H9 (cell line): Measurements from ENCODE around the gene PRKCA. TPM values are rescaled to one million over a fixed set of nuclear protein-coding genes. Genes with fewer than 3 reads are reported as not detected.
"Not testable (repeated sequence)": the region's sequence is repeated elsewhere in the genome, so short reads cannot be mapped to it uniquely, and the experiment has no call there.

Source experiments
- DNase-seq: peaks from one replicate; pipeline ENCODE4 v3.0.0-alpha.2; 2017
- H2AFZ ChIP-seq: one replicate; pipeline ENCODE4 v1.6.1; 2013; ENCODE audit warnings: mild to moderate bottlenecking, low read length, control low read depth, moderate library complexity
- H2AK5ac ChIP-seq: 2 replicates; pipeline ENCODE4 v1.6.1; 2013; ENCODE audit warnings: low read length, control low read depth, mixed read lengths; ENCODE audit not compliant: insufficient read length
- H2BK120ac ChIP-seq: one replicate; pipeline ENCODE4 v1.6.1; 2013; ENCODE audit warnings: low read depth, mild to moderate bottlenecking, low read length, control low read depth, inconsistent platforms; ENCODE audit not compliant: poor library complexity, severe bottlenecking
- H2BK12ac ChIP-seq: 2 replicates; pipeline ENCODE4 v1.6.1; 2013; ENCODE audit warnings: low read length, control low read depth, mixed read lengths, low read depth; ENCODE audit not compliant: insufficient read length
- H2BK15ac ChIP-seq: 2 replicates; pipeline ENCODE4 v1.6.1; 2013; ENCODE audit warnings: low read depth, low read length, control low read depth
- H2BK20ac ChIP-seq: one replicate; pipeline ENCODE4 v1.6.1; 2013; ENCODE audit warnings: low read depth, mild to moderate bottlenecking, low read length, control low read depth, inconsistent platforms; ENCODE audit not compliant: poor library complexity, severe bottlenecking
- H2BK5ac ChIP-seq: 2 replicates; pipeline ENCODE4 v1.6.1; 2013; ENCODE audit warnings: low read length, control low read depth, mixed read lengths; ENCODE audit not compliant: insufficient read length
- H3K14ac ChIP-seq: 2 replicates; pipeline ENCODE4 v1.6.1; 2013; ENCODE audit warnings: low read length, control low read depth; ENCODE audit not compliant: insufficient read depth
- H3K18ac ChIP-seq: 2 replicates; pipeline ENCODE4 v1.6.1; 2013; ENCODE audit warnings: low read depth, mild to moderate bottlenecking, mixed read lengths, low read length, control low read depth; ENCODE audit not compliant: insufficient read length
- H3K23ac ChIP-seq: 2 replicates; pipeline ENCODE4 v1.6.1; 2013; ENCODE audit warnings: low read length, control low read depth, mixed read lengths, low read depth; ENCODE audit not compliant: insufficient read length
- H3K23me2 ChIP-seq: 2 replicates; pipeline ENCODE4 v1.6.1; 2013; ENCODE audit warnings: low read depth, mild to moderate bottlenecking, mixed read lengths, low read length, control low read depth; ENCODE audit not compliant: insufficient read length, poor library complexity, severe bottlenecking
- H3K27ac ChIP-seq: 2 replicates; pipeline ENCODE4 v1.5.1; 2013; ENCODE audit warnings: low read length, control low read depth, mixed read lengths, low read depth; ENCODE audit not compliant: insufficient read length
- H3K27me3 ChIP-seq: 2 replicates; pipeline ENCODE4 v1.6.1; 2013; ENCODE audit warnings: low read length, control low read depth, inconsistent platforms; ENCODE audit not compliant: insufficient read depth
- H3K4ac ChIP-seq: 2 replicates; pipeline ENCODE4 v1.6.1; 2013; ENCODE audit warnings: low read depth, mild to moderate bottlenecking, control low read depth, inconsistent platforms, low read length, moderate library complexity
- H3K4me1 ChIP-seq: 2 replicates; pipeline ENCODE4 v1.6.1; 2013; ENCODE audit warnings: low read length, control low read depth, inconsistent platforms; ENCODE audit not compliant: insufficient read depth
- H3K4me2 ChIP-seq: 2 replicates; pipeline ENCODE4 v1.6.1; 2013; ENCODE audit warnings: low read length, control low read depth, mixed read lengths; ENCODE audit not compliant: insufficient read length, insufficient read depth
- H3K56ac ChIP-seq: 2 replicates; pipeline ENCODE4 v1.6.1; 2013; ENCODE audit warnings: low read depth, mild to moderate bottlenecking, mixed read lengths, low read length, control low read depth; ENCODE audit not compliant: insufficient read length
- H3K79me1 ChIP-seq: 2 replicates; pipeline ENCODE4 v1.6.1; 2013; ENCODE audit warnings: low read depth, mild to moderate bottlenecking, moderate library complexity, low read length, control low read depth, inconsistent platforms; ENCODE audit not compliant: insufficient read depth, poor library complexity, severe bottlenecking
- H3K79me2 ChIP-seq: 2 replicates; pipeline ENCODE4 v1.6.1; 2013; ENCODE audit warnings: low read length, control low read depth, inconsistent platforms; ENCODE audit not compliant: insufficient read depth
- H3K9ac ChIP-seq: 2 replicates; pipeline ENCODE4 v1.6.1; 2013; ENCODE audit warnings: low read length, control low read depth, mixed read lengths; ENCODE audit not compliant: insufficient read length; ENCODE audit errors: extremely low read depth
- H3K9me3 ChIP-seq: one replicate; pipeline ENCODE4 v1.6.1; 2013; ENCODE audit warnings: low read depth, low read length, inconsistent platforms; ENCODE audit not compliant: control insufficient read depth
- H3T11ph ChIP-seq: one replicate; pipeline ENCODE4 v1.6.1; 2013; ENCODE audit warnings: mild to moderate bottlenecking, low read length, control low read depth, inconsistent platforms
- H4K20me1 ChIP-seq: one replicate; pipeline ENCODE4 v1.6.1; 2013; ENCODE audit not compliant: control insufficient read depth, insufficient read length, insufficient read depth
- H4K5ac ChIP-seq: 2 replicates; pipeline ENCODE4 v1.6.1; 2013; ENCODE audit warnings: low read depth, mild to moderate bottlenecking, mixed read lengths, low read length, control low read depth; ENCODE audit not compliant: insufficient read length
- H4K8ac ChIP-seq: replicated peaks from 2 replicates; pipeline ENCODE4 v1.6.1; 2013; ENCODE audit warnings: low read length, control low read depth, mixed read lengths, low read depth; ENCODE audit not compliant: insufficient read length
- H4K91ac ChIP-seq: 2 replicates; pipeline ENCODE4 v1.6.1; 2013; ENCODE audit warnings: low read depth, mild to moderate bottlenecking, moderate library complexity, mixed read lengths, low read length, control low read depth; ENCODE audit not compliant: insufficient read length
- H3K27ac Mint-ChIP-seq, 3 experiments: 2 replicates in 2 of 3; 3 replicates in 1 of 3; pipeline ENCODE4 v1.8.0; 2020 to 2021; ENCODE audit warnings: mixed read lengths in 3 of 3, mild to moderate bottlenecking in 1 of 3, moderate library complexity in 1 of 3
- H3K27me3 Mint-ChIP-seq: 2 replicates; pipeline ENCODE4 v1.8.0; 2021; ENCODE audit warnings: low read depth, mild to moderate bottlenecking, moderate library complexity, mixed read lengths
- H3K36me3 Mint-ChIP-seq, 3 experiments: 2 replicates in 2 of 3; 3 replicates in 1 of 3; pipeline ENCODE4 v1.8.0; 2020 to 2021; ENCODE audit warnings: low read depth in 3 of 3, mixed read lengths in 3 of 3; ENCODE audit not compliant: insufficient read depth in 1 of 3
- H3K4me1 Mint-ChIP-seq, 2 experiments: 2 replicates each; pipeline ENCODE4 v1.8.0; 2020; ENCODE audit warnings: mixed read lengths in 2 of 2
- H3K4me3 Mint-ChIP-seq, 2 experiments: 2 replicates in 1 of 2; 3 replicates in 1 of 2; pipeline ENCODE4 v1.8.0; 2020 to 2021; ENCODE audit warnings: mild to moderate bottlenecking in 2 of 2, mixed read lengths in 2 of 2, moderate library complexity in 1 of 2
- H3K9me3 Mint-ChIP-seq, 2 experiments: 2 replicates in 1 of 2; 3 replicates in 1 of 2; pipeline ENCODE4 v1.8.0; 2020; ENCODE audit warnings: mild to moderate bottlenecking in 2 of 2, mixed read lengths in 2 of 2, moderate library complexity in 1 of 2
- CTCF ChIP-seq: fragments of 200-600 bp; sonication (generic); conservative IDR thresholded peaks from 3 replicates; pipeline ENCODE4 v1.8.0; 2021; ENCODE audit warnings: antibody characterized with exemption, mild to moderate bottlenecking
- WGBS: extraction: QIAGEN DNeasy Blood & Tissue Kit; methylation state at CpG from one replicate; pipeline ENCODE4 v1.1.7; 2013; ENCODE audit warnings: missing lambda C conversion rate, low lambda C conversion rate, mixed read lengths; ENCODE audit not compliant: insufficient read length; ENCODE audit errors: extremely low coverage; 5-methylcytosine and 5-hydroxymethylcytosine counted together
- total RNA-seq: library from RNA; stranded (reverse); gene quantifications from 2 replicates; pipeline ENCODE4 v1.2.1, GENCODE V29; 2021

The PRKCA gene
- total RNA-seq, 1 experiment from 2014 or later = 10.5 TPM

GRCh38 chr17:66477615-66478283 lies 175.3 kb downstream of the PRKCA start:
- Histone ChIP-seq H3K79me2 (no peaks in the 10 kb centered on the region), H2BK20ac (no peak overlapping the region), H3K18ac (no peak overlapping the region), H2BK5ac (no peak overlapping the region), H3K27me3 (no peaks in the 10 kb centered on the region), H4K8ac (no peak overlapping the region), H2AK5ac (no peak overlapping the region), H4K91ac (no peak overlapping the region), H3K4me1 (peaks cover 13% of the 10 kb centered on the region; the same call in 1 of the 2 replicates), H3K79me1 (no peaks in the 10 kb centered on the region), H2AFZ (no peak overlapping the region), H3K4me2 (no peak overlapping the region), H3K9me3 (no peaks in the 10 kb centered on the region), H3K23ac (no peak overlapping the region), H3T11ph (no peak overlapping the region), H4K20me1 (no peaks in the 10 kb centered on the region), H3K4ac (no peak overlapping the region), H3K14ac (no peak overlapping the region), H3K9ac (no peak overlapping the region), H2BK120ac (no peak overlapping the region), H2BK12ac (no peak overlapping the region), H3K56ac (no peak overlapping the region), H2BK15ac (no peak overlapping the region), H3K27ac (no peak overlapping the region), H3K23me2 (no peaks in the 10 kb centered on the region), H4K5ac (no peak overlapping the region)
- no peaks in the 10 kb centered on the region for H3K27me3 Mint-ChIP-seq
- peaks cover 0 to 11% (median 2%) of the 10 kb centered on the region in 3 experiments; a peak in 3 of 7 replicates for H3K36me3 Mint-ChIP-seq
- no peak overlapping the region for H3K4me3 Mint-ChIP-seq
- TF ChIP-seq CTCF = no peak
- H3K27ac Mint-ChIP-seq = no peak overlapping the region; a peak in 1 of 7 replicates
- H3K4me1 Mint-ChIP-seq = peaks cover 47 to 54% of the 10 kb centered on the region in 2 experiments
- no peak for DNase-seq
- WGBS = no CpG with 5 or more reads among the region's 11 CpGs
- peaks cover 0 to 3% of the 10 kb centered on the region in 2 experiments; a peak in 2 of 5 replicates for H3K9me3 Mint-ChIP-seq

- H3K9me3 Mint-ChIP-seq, H3K23me2 ChIP-seq, H3K18ac ChIP-seq, H4K20me1 ChIP-seq, H3K79me1 ChIP-seq, H3K27ac Mint-ChIP-seq, H3K56ac ChIP-seq, H3K4me1 ChIP-seq, H4K5ac ChIP-seq, H3K27me3 ChIP-seq, H2BK20ac ChIP-seq, H2BK15ac ChIP-seq, H2BK120ac ChIP-seq, H4K91ac ChIP-seq, H4K8ac ChIP-seq, H2AK5ac ChIP-seq, H3K79me2 ChIP-seq, H3K27me3 Mint-ChIP-seq, H3K4me2 ChIP-seq, H3K4me3 Mint-ChIP-seq, H2BK5ac ChIP-seq, H3K4ac ChIP-seq, H3K27ac ChIP-seq, DNase-seq, H3K23ac ChIP-seq, H3K9me3 ChIP-seq, H3K14ac ChIP-seq, H3T11ph ChIP-seq, H3K9ac ChIP-seq, H2BK12ac ChIP-seq, H2AFZ ChIP-seq: not testable (repeated sequence)
- WGBS = no CpG with 5 or more reads among the region's 2 CpGs
- H3K36me3 Mint-ChIP-seq = peaks cover 0 to 11% (median 2%) of the 10 kb centered on the region in 3 experiments; a peak in 3 of 7 replicates
- peaks cover 36 to 41% of the 10 kb centered on the region in 2 experiments for H3K4me1 Mint-ChIP-seq
Measured at GRCh38 chr17:66479230-66479889, 176.9 kb downstream of the PRKCA start.
